Right lobe of liver (tissue), 6 donors: ENCODE measurements around the gene CDH6. TPM values are rescaled to one million over a fixed set of nuclear protein-coding genes. Genes with fewer than 3 reads are reported as not detected.

Experiments used
- ATAC-seq, 4 donors: fragments of 200-7000 bp; cut with Tn5 transposase; one replicate each; pipeline ENCODE4 v1.9.1; 2020; ENCODE audit warnings: mild to moderate bottlenecking in 4 of 4, moderate library complexity in 4 of 4
- DNase-seq, 3 donors: peaks; one replicate each; pipeline ENCODE4 v3.0.0-alpha.2; 2020
- H3K27ac ChIP-seq, 3 donors: fragments of 200-600 bp; one replicate each; pipeline ENCODE4 v1.8.0; 2022
- H3K27me3 ChIP-seq, 2 donors: fragments of 200-600 bp; one replicate each; pipeline ENCODE4 v1.8.0; 2022
- H3K36me3 ChIP-seq, 4 donors: fragments of 200-600 bp; sonication (generic) in 1 of 4; one replicate each; pipeline versions ENCODE4 v1.5.1 to v1.8.0; 2017 to 2022; ENCODE audit warnings: control low read depth in 1 of 4
- H3K4me1 ChIP-seq, 4 donors: fragments of 200-600 bp; sonication (generic) in 1 of 4; one replicate each; pipeline versions ENCODE4 v1.5.1 to v1.8.0; 2017 to 2022; ENCODE audit warnings: control low read depth in 1 of 4
- H3K4me3 ChIP-seq, 3 donors: fragments of 200-600 bp; one replicate each; pipeline ENCODE4 v1.8.0; 2022
- H3K9me3 ChIP-seq, 4 donors: fragments of 200-600 bp; sonication (generic) in 1 of 4; one replicate each; pipeline versions ENCODE4 v1.5.1 to v1.8.0; 2017 to 2022; ENCODE audit warnings: control low read depth in 1 of 4
- POLR2A ChIP-seq: fragments of 450-650 bp; IDR thresholded peaks from one replicate; pipeline ENCODE4 v1.6.1; 2017; ENCODE audit warnings: antibody characterized with exemption, mild to moderate bottlenecking
- WGBS: methylation state at CpG from one replicate; pipeline ENCODE4 v1.1.6; 2018; ENCODE audit warnings: low coverage, low lambda C conversion rate; ENCODE audit not compliant: insufficient coverage; ENCODE audit errors: missing lambda C conversion rate; 5-methylcytosine and 5-hydroxymethylcytosine counted together
- intact Hi-C, 2 donors: fragments of 100-400 bp; cut with DNase I; formaldehyde crosslinking; loops; one replicate each; pipeline versions ENCODE4 v1.11.2 to v1.14.1; 2022
- total RNA-seq, 6 experiments: library from RNA; depleted of rRNA in 2 of 6; stranded (reverse); fragments of >200 nt in 2 of 6; fragmentation: NEBNext Ultra II Directional in 3 of 6; extraction: Animal tissue kit (Norgen Biotek cat#: 25700) in 3 of 6; gene quantifications; one replicate each; pipeline versions ENCODE4 v1.1.0 to v1.2.4, GENCODE V29; 2016 to 2023
- TF ChIP-seq, protein P1 (sequence below), 4 donors: fragments of 200-600 bp in 3 of 4; fragments of 450-650 bp in 1 of 4; IDR thresholded peaks; one replicate each; pipeline versions ENCODE4 v1.5.1 to v1.8.0; 2016 to 2022; ENCODE audit warnings: antibody characterized with exemption in 4 of 4, mild to moderate bottlenecking in 2 of 4
- donor health status: DM: no; HTN: yes; CAD: no.
- donor health status: DM: no; HTN: no; CAD: no.
- donor health status: DM: no; HTN: no; CAD: no.
- donor health status: DM: no; HTN: yes; CAD: no.
- donor health status: DM: no; HTN: yes; CAD: no.

The CDH6 gene
- total RNA-seq, 6 experiments from 2014 or later: 0.49 to 1.8 (median 0.74) TPM

DNA sequence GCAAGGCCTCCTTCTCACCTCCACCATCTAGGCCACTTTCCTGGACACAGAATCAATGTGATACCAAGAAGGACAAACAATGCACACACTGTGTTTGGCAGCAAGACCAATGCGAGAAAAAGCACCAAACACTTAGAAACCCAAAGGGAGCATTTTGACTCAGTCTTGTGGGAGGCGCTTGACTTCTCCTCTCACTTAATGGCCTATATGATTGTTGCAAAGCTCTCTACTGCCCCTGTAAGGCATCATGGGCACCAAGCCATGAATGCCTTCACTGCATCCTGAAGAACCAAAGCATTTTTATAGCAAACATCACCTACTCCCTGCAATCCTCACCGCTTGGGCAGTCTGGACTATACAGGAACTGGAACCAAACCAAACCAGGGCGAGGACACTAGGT is 57.5 kb downstream of the CDH6 start:
- Histone ChIP-seq H3K4me1 (no peaks in the 10 kb centered on the region), H3K36me3 (no peaks in the 10 kb centered on the region), H3K27me3 (no peaks in the 10 kb centered on the region), H3K4me3 (no peak overlapping the region), H3K9me3 (no peaks in the 10 kb centered on the region), H3K27ac (no peak overlapping the region)
- 74% methylated on average over 2 of the region's 4 CpGs for WGBS
- TF ChIP-seq POLR2A: no peak
- ATAC-seq (no peak), DNase-seq (no peak)
- intact Hi-C loops: no loop called here

DNA sequence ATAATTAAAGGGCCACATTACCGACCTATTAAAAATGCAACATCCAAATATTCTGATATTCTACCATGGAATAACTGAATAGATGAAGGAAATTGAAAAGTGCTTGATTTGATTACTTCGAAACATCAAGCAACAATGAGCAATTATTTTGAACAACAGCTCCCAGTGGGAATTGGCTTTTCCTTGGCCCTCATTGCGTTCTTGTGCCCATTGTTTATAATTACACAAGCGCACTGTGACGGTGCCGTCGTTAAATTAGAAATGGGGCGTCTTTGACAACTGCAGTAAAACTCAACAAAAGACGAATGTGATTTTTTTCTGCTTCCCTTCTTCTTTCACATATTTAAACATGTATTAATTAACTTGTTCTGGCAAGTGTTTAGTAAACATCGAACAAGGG is 61.6 kb downstream of the CDH6 start:
- Histone ChIP-seq H3K4me3 (no peak overlapping the region), H3K9me3 (no peaks in the 10 kb centered on the region), H3K36me3 (no peaks in the 10 kb centered on the region), H3K27ac (no peak overlapping the region), H3K4me1 (no peaks in the 10 kb centered on the region), H3K27me3 (no peaks in the 10 kb centered on the region)
- ATAC-seq (no peak), DNase-seq (no peak)
- no peak for TF ChIP-seq POLR2A
- TF ChIP-seq, protein P1, sequence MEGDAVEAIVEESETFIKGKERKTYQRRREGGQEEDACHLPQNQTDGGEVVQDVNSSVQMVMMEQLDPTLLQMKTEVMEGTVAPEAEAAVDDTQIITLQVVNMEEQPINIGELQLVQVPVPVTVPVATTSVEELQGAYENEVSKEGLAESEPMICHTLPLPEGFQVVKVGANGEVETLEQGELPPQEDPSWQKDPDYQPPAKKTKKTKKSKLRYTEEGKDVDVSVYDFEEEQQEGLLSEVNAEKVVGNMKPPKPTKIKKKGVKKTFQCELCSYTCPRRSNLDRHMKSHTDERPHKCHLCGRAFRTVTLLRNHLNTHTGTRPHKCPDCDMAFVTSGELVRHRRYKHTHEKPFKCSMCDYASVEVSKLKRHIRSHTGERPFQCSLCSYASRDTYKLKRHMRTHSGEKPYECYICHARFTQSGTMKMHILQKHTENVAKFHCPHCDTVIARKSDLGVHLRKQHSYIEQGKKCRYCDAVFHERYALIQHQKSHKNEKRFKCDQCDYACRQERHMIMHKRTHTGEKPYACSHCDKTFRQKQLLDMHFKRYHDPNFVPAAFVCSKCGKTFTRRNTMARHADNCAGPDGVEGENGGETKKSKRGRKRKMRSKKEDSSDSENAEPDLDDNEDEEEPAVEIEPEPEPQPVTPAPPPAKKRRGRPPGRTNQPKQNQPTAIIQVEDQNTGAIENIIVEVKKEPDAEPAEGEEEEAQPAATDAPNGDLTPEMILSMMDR (IDR thresholded peaks at IDR 0.05): no peak
- WGBS: 75% methylated on average over 10 of the region's 10 CpGs
- intact Hi-C loops: no loop called here

DNA sequence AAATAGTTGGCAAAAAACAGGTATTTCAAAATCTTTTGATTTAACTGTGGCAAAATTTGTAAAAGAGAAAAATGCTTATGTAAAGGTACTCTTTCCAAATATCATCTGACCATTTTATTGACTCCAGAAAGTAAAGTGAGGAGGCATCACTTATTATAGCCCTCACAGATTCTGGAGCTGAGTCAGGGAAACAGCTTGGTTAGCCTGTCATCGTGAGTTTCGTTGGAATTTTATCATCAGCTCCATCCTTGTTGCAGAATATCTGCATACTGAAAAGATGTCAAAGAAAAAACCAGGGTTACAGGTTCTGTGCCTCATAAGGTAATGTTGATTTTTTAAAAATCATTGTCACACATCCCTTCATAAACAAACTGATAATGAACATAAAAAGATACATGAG is 74.8 kb downstream of the CDH6 start:
- intact Hi-C loops: no loop called here
- 39% methylated on average over 2 of the region's 2 CpGs for WGBS

DNA sequence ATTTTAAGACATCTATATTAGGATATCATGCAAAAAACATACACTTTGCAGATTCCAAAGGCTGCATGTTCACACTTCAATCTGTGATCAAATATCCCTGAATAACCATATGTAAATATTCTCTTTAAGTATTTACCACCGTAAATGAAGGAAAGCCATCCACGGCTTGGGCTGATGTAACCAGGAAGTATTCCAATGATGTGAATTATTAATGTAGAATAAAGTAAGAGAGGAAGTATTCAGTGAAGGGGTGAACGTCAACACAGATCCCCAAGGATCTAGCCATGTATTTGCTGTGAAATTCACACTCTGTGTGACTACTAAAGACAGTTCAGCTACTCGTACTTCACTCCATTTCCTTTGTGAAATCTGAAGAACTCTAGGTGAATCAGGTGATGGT is 75.2 kb downstream of the CDH6 start:
- ATAC-seq (no peak), DNase-seq (no peak)
- Histone ChIP-seq H3K27ac (no peak overlapping the region), H3K4me3 (no peak overlapping the region), H3K9me3 (no peaks in the 10 kb centered on the region), H3K4me1 (peaks cover 0 to 3% (median 0%) of the 10 kb centered on the region in 4 donors), H3K27me3 (no peaks in the 10 kb centered on the region), H3K36me3 (no peaks in the 10 kb centered on the region)
- intact Hi-C loops: no loop called here
- TF ChIP-seq POLR2A: no peak
- WGBS: 15% methylated on average over 4 of the region's 4 CpGs

More for the DNA sequence above, 74.8 kb downstream of the CDH6 start:
- DNase-seq (no peak), ATAC-seq (no peak)
- no peak overlapping the region for H3K27ac ChIP-seq
- H3K4me1 ChIP-seq: peaks cover 0 to 3% (median 0%) of the 10 kb centered on the region in 4 donors
- H3K9me3 ChIP-seq: no peaks in the 10 kb centered on the region
- TF ChIP-seq, protein P1 (IDR thresholded peaks at IDR 0.05): no peak
- no peak for TF ChIP-seq POLR2A
- H3K4me3 ChIP-seq: no peak overlapping the region
- H3K36me3 ChIP-seq: no peaks in the 10 kb centered on the region
- no peaks in the 10 kb centered on the region for H3K27me3 ChIP-seq

DNA sequence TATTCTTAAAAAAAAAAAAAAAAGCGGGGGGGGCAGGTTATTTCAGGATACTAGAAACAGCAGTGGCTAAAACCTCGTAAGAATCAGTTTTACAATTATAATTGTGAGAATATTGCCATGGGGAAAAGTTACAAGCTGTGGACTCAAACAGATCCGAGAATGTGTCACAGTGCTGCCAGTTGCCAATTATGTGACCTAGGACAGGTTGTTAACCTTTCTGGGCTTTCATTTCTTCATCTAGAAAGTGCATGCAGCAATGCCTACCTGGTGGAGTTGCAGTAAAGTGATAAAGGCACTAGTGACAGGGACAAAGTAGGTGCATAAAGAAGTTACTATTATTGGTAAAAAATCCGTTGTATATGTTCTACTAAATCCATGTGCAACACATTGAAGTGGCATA is 75.8 kb downstream of the CDH6 start:
- no peak overlapping the region for H3K27ac ChIP-seq
- H3K36me3 ChIP-seq: no peaks in the 10 kb centered on the region
- H3K27me3 ChIP-seq: no peaks in the 10 kb centered on the region
- DNase-seq (peak in 2 of 3 donors; percentile 45 to 49), ATAC-seq (peak in 1 of 4 donors; percentile 83)
- no peak for TF ChIP-seq POLR2A
- TF ChIP-seq, protein P1 (IDR thresholded peaks at IDR 0.05): no peak
- intact Hi-C loops: no loop called here
- peaks cover 0 to 3% (median 0%) of the 10 kb centered on the region in 4 donors for H3K4me1 ChIP-seq
- WGBS: 26% methylated on average over 4 of the region's 4 CpGs
- H3K4me3 ChIP-seq: no peak overlapping the region
- no peaks in the 10 kb centered on the region for H3K9me3 ChIP-seq

DNA sequence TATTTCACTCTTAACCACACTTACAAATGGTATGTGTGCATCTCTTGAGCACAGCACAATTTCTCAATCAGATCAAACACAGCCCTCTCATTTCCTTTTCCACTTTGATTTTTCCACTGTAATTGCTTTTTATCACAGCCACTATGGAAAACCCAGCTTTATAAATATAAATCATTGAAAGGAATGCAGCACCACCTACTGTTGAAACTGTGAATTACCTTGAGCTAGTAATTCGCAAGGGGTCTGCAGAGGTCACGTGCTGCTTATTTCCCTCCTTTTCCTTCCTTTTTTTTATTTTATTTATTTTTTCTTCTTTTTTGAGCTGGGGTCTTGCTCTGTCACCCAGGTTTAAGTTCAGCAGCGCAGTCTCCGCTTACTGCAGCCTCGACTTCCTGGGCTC is 76.9 kb downstream of the CDH6 start:
- 63% methylated on average over 5 of the region's 5 CpGs for WGBS
- Histone ChIP-seq H3K36me3 (no peaks in the 10 kb centered on the region), H3K27me3 (no peaks in the 10 kb centered on the region), H3K4me3 (no peak overlapping the region), H3K4me1 (peaks cover 0 to 3% (median 0%) of the 10 kb centered on the region in 4 donors), H3K27ac (no peak overlapping the region), H3K9me3 (no peaks in the 10 kb centered on the region)
- DNase-seq (no peak), ATAC-seq (peak in 1 of 4 donors; percentile 47)
- TF ChIP-seq, protein P1 (IDR thresholded peaks at IDR 0.05): peak; percentile 30 to 45 (median 42)
- TF ChIP-seq POLR2A: no peak
- intact Hi-C loops: no loop called here
